Right lobe of liver (tissue), 6 donors: ENCODE results near the gene CHMP2B. TPM values are rescaled to one million over a fixed set of nuclear protein-coding genes. Genes with fewer than 3 reads are reported as not detected.

Experiments
- ATAC-seq, 4 donors: fragments of 200-7000 bp; cut with Tn5 transposase; one replicate each; pipeline ENCODE4 v1.9.1; 2020; ENCODE audit warnings: mild to moderate bottlenecking in 4 of 4, moderate library complexity in 4 of 4
- DNase-seq, 3 donors: peaks; one replicate each; pipeline ENCODE4 v3.0.0-alpha.2; 2020
- H3K27ac ChIP-seq, 3 donors: fragments of 200-600 bp; one replicate each; pipeline ENCODE4 v1.8.0; 2022
- H3K27me3 ChIP-seq, 2 donors: fragments of 200-600 bp; one replicate each; pipeline ENCODE4 v1.8.0; 2022
- H3K36me3 ChIP-seq, 4 donors: fragments of 200-600 bp; sonication (generic) in 1 of 4; one replicate each; pipeline versions ENCODE4 v1.5.1 to v1.8.0; 2017 to 2022; ENCODE audit warnings: control low read depth in 1 of 4
- H3K4me1 ChIP-seq, 4 donors: fragments of 200-600 bp; sonication (generic) in 1 of 4; one replicate each; pipeline versions ENCODE4 v1.5.1 to v1.8.0; 2017 to 2022; ENCODE audit warnings: control low read depth in 1 of 4
- H3K4me3 ChIP-seq, 3 donors: fragments of 200-600 bp; one replicate each; pipeline ENCODE4 v1.8.0; 2022
- H3K9me3 ChIP-seq, 4 donors: fragments of 200-600 bp; sonication (generic) in 1 of 4; one replicate each; pipeline versions ENCODE4 v1.5.1 to v1.8.0; 2017 to 2022; ENCODE audit warnings: control low read depth in 1 of 4
- POLR2A ChIP-seq: fragments of 450-650 bp; IDR thresholded peaks from one replicate; pipeline ENCODE4 v1.6.1; 2017; ENCODE audit warnings: antibody characterized with exemption, mild to moderate bottlenecking
- WGBS: methylation state at CpG from one replicate; pipeline ENCODE4 v1.1.6; 2018; ENCODE audit warnings: low coverage, low lambda C conversion rate; ENCODE audit not compliant: insufficient coverage; ENCODE audit errors: missing lambda C conversion rate; 5-methylcytosine and 5-hydroxymethylcytosine counted together
- intact Hi-C, 2 donors: fragments of 100-400 bp; cut with DNase I; formaldehyde crosslinking; loops; one replicate each; pipeline versions ENCODE4 v1.11.2 to v1.14.1; 2022
- long read RNA-seq: library from polyadenylated mRNA; unstranded; transcript quantifications from one replicate; pipeline ENCODE4 v2.0.0, GENCODE V29; 2019
- total RNA-seq, 6 experiments: library from RNA; depleted of rRNA in 2 of 6; stranded (reverse); fragments of >200 nt in 2 of 6; fragmentation: NEBNext Ultra II Directional in 3 of 6; extraction: Animal tissue kit (Norgen Biotek cat#: 25700) in 3 of 6; gene quantifications; one replicate each; pipeline versions ENCODE4 v1.1.0 to v1.2.4, GENCODE V29; 2016 to 2023
- TF ChIP-seq, protein P1 (sequence below), 4 donors: fragments of 200-600 bp in 3 of 4; fragments of 450-650 bp in 1 of 4; IDR thresholded peaks; one replicate each; pipeline versions ENCODE4 v1.5.1 to v1.8.0; 2016 to 2022; ENCODE audit warnings: antibody characterized with exemption in 4 of 4, mild to moderate bottlenecking in 2 of 4
- donor health status: DM: no; HTN: yes; CAD: no.
- donor health status: DM: no; HTN: no; CAD: no.
- donor health status: DM: no; HTN: no; CAD: no.
- donor health status: DM: no; HTN: yes; CAD: no.
- donor health status: DM: no; HTN: yes; CAD: no.

CHMP2B gene, protein sequence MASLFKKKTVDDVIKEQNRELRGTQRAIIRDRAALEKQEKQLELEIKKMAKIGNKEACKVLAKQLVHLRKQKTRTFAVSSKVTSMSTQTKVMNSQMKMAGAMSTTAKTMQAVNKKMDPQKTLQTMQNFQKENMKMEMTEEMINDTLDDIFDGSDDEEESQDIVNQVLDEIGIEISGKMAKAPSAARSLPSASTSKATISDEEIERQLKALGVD
- total RNA-seq = 10 to 100 TPM; 16.9 to 34.8 (median 21.3) TPM
- long read RNA-seq, transcript CHMP2B-201 (6 exons, 2,557 nt) = major isoform, 5 of 15 reads
- long read RNA-seq, partial matches to known transcripts = 6 of 15 reads
- long read RNA-seq, other reads (novel, unspliced or antisense) = 2 of 15 reads

DNA sequence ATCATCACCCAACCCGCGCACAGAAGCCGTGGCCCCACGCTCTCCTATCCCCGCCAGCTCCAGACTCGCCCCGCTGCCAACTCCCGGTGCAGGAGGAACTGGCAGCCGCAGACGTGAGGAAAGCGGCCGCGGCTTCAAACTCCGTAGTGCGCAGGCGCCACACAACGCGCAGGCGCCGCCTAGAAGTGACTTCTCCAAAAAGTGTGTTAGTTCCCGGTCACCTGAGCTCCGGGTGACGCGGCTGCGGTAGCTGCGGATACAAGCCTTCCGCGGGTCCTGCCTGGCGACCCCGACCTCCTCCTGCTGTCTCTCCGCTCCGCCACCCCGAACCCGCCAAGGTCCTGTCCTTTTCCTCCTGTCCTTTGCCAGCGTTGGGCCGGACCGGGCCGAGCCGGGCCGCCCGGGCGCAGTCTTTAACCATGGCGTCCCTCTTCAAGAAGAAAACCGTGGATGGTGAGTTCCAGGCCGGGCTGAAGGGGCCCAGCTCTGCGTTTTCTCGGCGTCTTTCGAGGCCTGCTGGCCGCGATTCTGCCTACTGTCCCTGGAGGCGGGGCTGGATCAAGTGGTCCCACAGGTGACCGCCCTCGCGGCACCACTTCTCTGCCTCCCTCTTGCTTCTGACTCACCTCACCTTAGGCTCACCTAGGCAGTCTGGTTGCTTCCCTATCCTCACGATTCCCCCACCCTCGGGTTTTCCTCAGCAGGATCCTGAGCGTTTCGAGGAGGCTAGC is at the start of gene CHMP2B:
Gene CHMP2B (plus strand): TSS at position 206 of the 731 bp plus-strand sequence. CDS start 214 bp downstream, at position 420.
- no peaks in the 10 kb centered on the region for H3K9me3 ChIP-seq
- TF ChIP-seq POLR2A = peak; percentile 87
- TF ChIP-seq, protein P1, sequence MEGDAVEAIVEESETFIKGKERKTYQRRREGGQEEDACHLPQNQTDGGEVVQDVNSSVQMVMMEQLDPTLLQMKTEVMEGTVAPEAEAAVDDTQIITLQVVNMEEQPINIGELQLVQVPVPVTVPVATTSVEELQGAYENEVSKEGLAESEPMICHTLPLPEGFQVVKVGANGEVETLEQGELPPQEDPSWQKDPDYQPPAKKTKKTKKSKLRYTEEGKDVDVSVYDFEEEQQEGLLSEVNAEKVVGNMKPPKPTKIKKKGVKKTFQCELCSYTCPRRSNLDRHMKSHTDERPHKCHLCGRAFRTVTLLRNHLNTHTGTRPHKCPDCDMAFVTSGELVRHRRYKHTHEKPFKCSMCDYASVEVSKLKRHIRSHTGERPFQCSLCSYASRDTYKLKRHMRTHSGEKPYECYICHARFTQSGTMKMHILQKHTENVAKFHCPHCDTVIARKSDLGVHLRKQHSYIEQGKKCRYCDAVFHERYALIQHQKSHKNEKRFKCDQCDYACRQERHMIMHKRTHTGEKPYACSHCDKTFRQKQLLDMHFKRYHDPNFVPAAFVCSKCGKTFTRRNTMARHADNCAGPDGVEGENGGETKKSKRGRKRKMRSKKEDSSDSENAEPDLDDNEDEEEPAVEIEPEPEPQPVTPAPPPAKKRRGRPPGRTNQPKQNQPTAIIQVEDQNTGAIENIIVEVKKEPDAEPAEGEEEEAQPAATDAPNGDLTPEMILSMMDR (IDR thresholded peaks at IDR 0.05) = no peak
- H3K27me3 ChIP-seq = no peaks in the 10 kb centered on the region
- DNase-seq (peak; percentile 94 to 96 (median 96)), ATAC-seq (peak; percentile 95 to 97 (median 96))
- under 1% methylated on average over 38 of the region's 59 CpGs for WGBS
- peak within 1 kb of the TSS; percentile 77 to 98 (median 90) for H3K4me3 ChIP-seq
- H3K4me1 ChIP-seq = peaks cover 0 to 14% (median 4%) of the 10 kb centered on the region in 4 donors
- H3K27ac ChIP-seq = peak within 1 kb of the TSS; percentile 91 to 94 (median 92)
- intact Hi-C loops = no loop called here
- H3K36me3 ChIP-seq = no peaks in the 10 kb centered on the region

DNA sequence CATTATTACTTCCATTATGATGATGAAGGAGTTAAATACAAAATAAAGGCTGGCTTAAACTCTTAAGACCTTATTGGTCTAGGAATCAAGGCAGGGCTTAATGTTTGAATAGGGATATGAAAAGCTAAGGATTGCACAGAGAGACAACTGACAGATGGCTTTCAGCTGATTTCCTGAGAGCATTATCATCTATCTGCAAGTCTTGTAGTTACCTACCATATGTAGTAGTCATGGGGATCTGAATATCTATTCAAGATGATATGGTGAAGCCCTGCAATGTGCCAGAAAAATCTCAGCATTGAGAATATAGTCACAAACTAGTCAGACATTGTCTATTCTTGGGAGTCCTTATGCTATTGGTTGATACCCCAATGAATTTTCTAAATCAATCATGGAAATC is 47.5 kb upstream of the CHMP2B start:
- Histone ChIP-seq H3K36me3 (no peaks in the 10 kb centered on the region), H3K27ac (no peak overlapping the region), H3K4me3 (no peak overlapping the region), H3K27me3 (no peaks in the 10 kb centered on the region), H3K9me3 (no peaks in the 10 kb centered on the region), H3K4me1 (no peaks in the 10 kb centered on the region)
- no peak for DNase-seq
- TF ChIP-seq, protein P1 (IDR thresholded peaks at IDR 0.05) = no peak
- no peak for TF ChIP-seq POLR2A
- intact Hi-C loops = no loop called here
- no peak for ATAC-seq

DNA sequence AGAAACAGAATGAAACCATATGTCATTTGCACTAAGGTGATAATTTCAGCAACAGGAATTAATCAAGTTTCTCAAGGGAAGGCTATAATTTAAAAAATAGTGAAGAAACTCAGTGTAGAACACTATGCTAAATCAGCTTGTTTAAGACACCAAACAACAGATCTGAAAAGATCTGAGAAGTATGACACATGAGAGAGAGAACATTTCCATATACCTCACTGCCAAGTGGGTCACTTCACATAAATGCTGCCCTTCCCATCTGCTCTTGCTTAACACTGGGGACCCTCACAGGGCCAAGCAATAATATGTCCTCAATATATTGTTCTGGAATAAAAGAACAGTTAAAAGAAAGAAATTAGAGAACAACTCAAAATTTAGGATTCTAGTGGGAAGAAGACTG is 45.6 kb upstream of the CHMP2B start:
- intact Hi-C loops = no loop called here
- H3K36me3 ChIP-seq = no peaks in the 10 kb centered on the region
- H3K9me3 ChIP-seq = no peaks in the 10 kb centered on the region
- H3K27ac ChIP-seq = no peak overlapping the region
- no peak overlapping the region for H3K4me3 ChIP-seq
- ATAC-seq = no peak
- no peak for DNase-seq
- no peak for TF ChIP-seq POLR2A
- TF ChIP-seq, protein P1 (IDR thresholded peaks at IDR 0.05) = no peak
- H3K4me1 ChIP-seq = no peaks in the 10 kb centered on the region
- no peaks in the 10 kb centered on the region for H3K27me3 ChIP-seq

DNA sequence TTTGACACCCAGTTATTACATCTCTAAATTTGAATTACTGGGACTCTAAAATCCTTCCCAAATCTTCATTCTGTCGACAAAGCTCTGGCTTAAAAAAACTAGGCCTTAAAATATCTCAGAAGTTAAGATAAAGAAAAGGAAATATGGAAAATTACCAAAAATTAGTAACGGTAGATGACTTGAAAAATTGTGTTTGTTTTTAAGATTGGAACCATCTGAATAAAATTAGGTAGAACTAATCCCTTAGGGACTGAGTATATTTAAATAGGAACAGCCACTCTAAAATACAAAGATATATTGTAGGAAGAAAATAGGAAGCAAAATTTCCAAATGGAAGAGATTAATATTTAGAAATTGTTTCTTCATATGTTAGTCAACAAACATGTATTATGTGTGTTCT is 45.1 kb upstream of the CHMP2B start:
- H3K9me3 ChIP-seq = no peaks in the 10 kb centered on the region
- H3K4me3 ChIP-seq = no peak overlapping the region
- TF ChIP-seq, protein P1 (IDR thresholded peaks at IDR 0.05) = no peak
- TF ChIP-seq POLR2A = no peak
- no peak for ATAC-seq
- 46% methylated on average over 2 of the region's 2 CpGs for WGBS
- H3K27me3 ChIP-seq = no peaks in the 10 kb centered on the region
- H3K27ac ChIP-seq = no peak overlapping the region
- DNase-seq = no peak
- no peaks in the 10 kb centered on the region for H3K4me1 ChIP-seq
- intact Hi-C loops = no loop called here
- H3K36me3 ChIP-seq = no peaks in the 10 kb centered on the region
